KMS-11 (cell line): Measurements from ENCODE around the gene HYDIN.
"Not testable (repeated sequence)": the region's sequence is repeated elsewhere in the genome, so short reads cannot be mapped to it uniquely, and the experiment has no call there.

Experiments used
- H2AFZ ChIP-seq: fragments of 200-600 bp; sonication (generic); 2 replicates; pipeline ENCODE4 v1.6.1; 2016; ENCODE audit warnings: antibody characterized with exemption, mixed run types, low read depth
- H3K27ac ChIP-seq: fragments of 200-600 bp; sonication (generic); 2 replicates; pipeline ENCODE4 v1.6.1; 2016; ENCODE audit warnings: mild to moderate bottlenecking, mixed run types
- H3K27me3 ChIP-seq: fragments of 200-600 bp; sonication (generic); 2 replicates; pipeline ENCODE4 v1.6.1; 2017; ENCODE audit warnings: mild to moderate bottlenecking, low read depth, mixed run types, moderate library complexity; ENCODE audit not compliant: insufficient read depth
- H3K36me3 ChIP-seq: fragments of 200-600 bp; sonication (generic); 2 replicates; pipeline ENCODE4 v1.6.1; 2017; ENCODE audit warnings: mild to moderate bottlenecking, mixed run types; ENCODE audit not compliant: insufficient read depth
- H3K4me1 ChIP-seq: fragments of 200-600 bp; sonication (generic); 2 replicates; pipeline ENCODE4 v1.6.1; 2016; ENCODE audit warnings: mild to moderate bottlenecking, low read depth, mixed run types; ENCODE audit not compliant: poor library complexity, severe bottlenecking
- H3K4me2 ChIP-seq: fragments of 200-600 bp; sonication (generic); 2 replicates; pipeline ENCODE4 v1.7.0; 2016; ENCODE audit warnings: mild to moderate bottlenecking, mixed run types
- H3K4me3 ChIP-seq: fragments of 200-600 bp; sonication (generic); IDR thresholded peaks from 2 replicates; pipeline ENCODE4 v1.6.1; 2017; ENCODE audit warnings: low read depth, low read length, mixed read lengths; ENCODE audit not compliant: insufficient read depth
- H3K79me2 ChIP-seq: fragments of 200-600 bp; sonication (generic); 2 replicates; pipeline ENCODE4 v1.6.1; 2016; ENCODE audit warnings: low read depth, mixed run types; ENCODE audit not compliant: insufficient read depth
- H3K9ac ChIP-seq: fragments of 200-600 bp; sonication (generic); 2 replicates; pipeline ENCODE4 v1.6.1; 2016; ENCODE audit warnings: mild to moderate bottlenecking, mixed run types
- H4K20me1 ChIP-seq: fragments of 200-600 bp; sonication (generic); 2 replicates; pipeline ENCODE4 v1.6.1; 2016; ENCODE audit warnings: mild to moderate bottlenecking, mixed run types; ENCODE audit not compliant: insufficient read depth

Gene HYDIN

DNA sequence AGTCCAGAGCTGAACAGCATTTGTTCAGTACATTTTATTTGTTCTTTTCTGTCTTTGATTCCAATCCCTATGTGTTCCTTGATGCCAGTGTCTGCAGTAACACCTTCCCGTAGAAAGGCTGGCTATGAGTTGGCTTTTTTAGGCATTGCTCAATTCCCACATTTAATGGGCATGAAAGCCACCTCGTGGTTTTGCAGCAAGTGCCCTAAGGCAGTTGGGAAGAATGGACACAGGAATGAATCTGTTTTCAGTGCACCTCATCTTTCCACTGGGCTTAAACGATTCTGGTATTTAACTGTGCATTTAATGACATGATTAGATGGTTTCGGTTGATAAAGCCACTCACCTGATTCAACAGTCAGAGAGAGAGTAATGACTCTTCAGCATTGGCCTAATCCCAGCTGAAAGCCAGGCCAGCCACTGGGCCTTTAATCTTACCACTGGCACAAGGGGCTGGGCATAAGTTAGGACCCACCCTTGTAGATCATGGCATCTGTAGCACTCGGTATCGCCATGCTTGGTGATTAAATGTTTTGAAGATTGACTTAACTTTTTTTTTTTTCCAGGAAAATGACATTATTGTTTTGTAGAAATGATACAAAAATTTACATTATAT lies 211.3 kb downstream of the HYDIN start:
- H3K4me3 ChIP-seq, H4K20me1 ChIP-seq, H3K27ac ChIP-seq, H3K27me3 ChIP-seq, H3K4me2 ChIP-seq, H3K9ac ChIP-seq, H3K36me3 ChIP-seq, H2AFZ ChIP-seq, H3K4me1 ChIP-seq, H3K79me2 ChIP-seq: not testable (repeated sequence)

DNA sequence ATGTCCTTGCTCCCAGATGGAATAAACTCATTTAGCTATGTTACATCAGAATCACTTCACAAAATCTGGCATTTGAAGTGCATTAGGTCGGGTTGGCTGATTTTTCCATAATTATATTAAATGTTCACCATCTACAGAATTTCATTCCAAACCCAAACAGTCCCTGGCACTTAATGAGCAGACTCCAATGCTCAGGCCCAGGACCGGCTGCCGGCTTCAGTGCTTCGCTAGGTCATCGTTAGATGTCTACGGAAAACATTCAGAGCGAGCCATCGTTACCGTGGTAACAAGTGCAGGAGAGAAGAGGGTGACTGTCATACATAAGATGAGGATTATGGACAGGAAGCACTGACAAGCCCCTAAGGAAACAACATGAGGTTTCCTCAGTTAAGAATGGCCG lies 215.1 kb downstream of the HYDIN start:
- H2AFZ ChIP-seq, H3K4me3 ChIP-seq, H3K36me3 ChIP-seq, H3K4me1 ChIP-seq, H4K20me1 ChIP-seq, H3K9ac ChIP-seq, H3K79me2 ChIP-seq, H3K27me3 ChIP-seq, H3K27ac ChIP-seq, H3K4me2 ChIP-seq: not testable (repeated sequence)

DNA sequence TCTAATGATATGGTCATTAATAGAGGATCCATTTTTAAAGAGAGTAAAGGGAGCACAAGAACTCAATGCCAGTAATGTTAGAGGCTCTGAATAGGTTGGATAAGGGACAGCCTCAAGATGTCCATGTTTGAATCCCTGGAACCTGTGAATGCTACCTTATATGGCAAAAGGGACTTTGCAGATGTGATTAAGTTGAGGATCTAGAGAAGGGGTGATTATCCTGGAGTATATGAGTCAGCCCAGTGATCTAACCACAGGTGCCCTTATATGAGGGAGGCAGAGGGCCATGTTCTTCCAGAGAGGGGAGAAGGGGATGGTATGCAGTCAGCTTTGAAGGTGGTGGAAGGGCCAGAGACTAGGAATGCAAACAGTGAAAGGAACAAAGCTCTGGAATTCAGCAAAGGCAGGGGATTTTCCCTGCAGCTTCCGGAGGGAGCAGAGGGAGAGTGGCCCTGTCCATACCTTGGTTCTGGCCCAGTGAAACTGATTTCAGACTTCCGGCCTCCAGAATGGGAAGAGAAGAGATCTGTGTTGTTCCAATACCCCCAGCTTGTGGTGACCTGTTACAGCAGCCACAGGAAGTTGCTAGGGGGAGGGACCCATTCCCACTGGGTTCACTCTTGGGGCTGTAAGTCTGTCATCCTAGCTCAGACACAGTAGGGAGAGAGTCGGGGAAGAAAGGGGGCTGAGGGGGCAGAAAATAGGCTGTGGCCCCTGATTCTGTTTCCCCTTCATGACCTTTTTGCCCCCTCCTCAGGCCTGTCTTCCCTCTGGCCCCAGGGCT lies 220.9 kb downstream of the HYDIN start:
- H3K4me1 ChIP-seq, H3K36me3 ChIP-seq, H3K4me3 ChIP-seq, H3K79me2 ChIP-seq, H3K27me3 ChIP-seq, H2AFZ ChIP-seq, H3K27ac ChIP-seq, H4K20me1 ChIP-seq, H3K4me2 ChIP-seq, H3K9ac ChIP-seq: not testable (repeated sequence)

DNA sequence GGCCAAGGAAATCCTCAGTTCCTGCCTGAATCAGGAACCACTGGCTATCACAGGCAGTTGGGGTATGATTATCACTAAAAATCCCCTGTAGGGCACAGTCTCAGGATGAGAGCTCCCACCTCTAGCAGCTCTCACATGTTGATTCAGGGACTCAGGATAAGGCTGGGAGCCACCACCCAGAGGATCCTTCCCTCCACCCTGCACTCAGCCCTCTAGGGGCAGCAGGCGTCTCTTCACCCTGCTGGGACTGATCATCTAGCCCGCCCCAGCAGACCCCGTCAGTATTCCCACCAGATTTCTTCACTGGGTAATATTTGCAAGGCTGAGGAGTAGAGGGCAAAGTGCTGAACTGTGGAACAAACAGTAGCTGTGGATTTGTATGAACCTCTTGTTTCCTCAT lies 224.0 kb downstream of the HYDIN start:
- H3K27ac ChIP-seq, H3K4me2 ChIP-seq, H3K79me2 ChIP-seq, H4K20me1 ChIP-seq, H2AFZ ChIP-seq, H3K4me1 ChIP-seq, H3K27me3 ChIP-seq, H3K9ac ChIP-seq, H3K4me3 ChIP-seq, H3K36me3 ChIP-seq: not testable (repeated sequence)

DNA sequence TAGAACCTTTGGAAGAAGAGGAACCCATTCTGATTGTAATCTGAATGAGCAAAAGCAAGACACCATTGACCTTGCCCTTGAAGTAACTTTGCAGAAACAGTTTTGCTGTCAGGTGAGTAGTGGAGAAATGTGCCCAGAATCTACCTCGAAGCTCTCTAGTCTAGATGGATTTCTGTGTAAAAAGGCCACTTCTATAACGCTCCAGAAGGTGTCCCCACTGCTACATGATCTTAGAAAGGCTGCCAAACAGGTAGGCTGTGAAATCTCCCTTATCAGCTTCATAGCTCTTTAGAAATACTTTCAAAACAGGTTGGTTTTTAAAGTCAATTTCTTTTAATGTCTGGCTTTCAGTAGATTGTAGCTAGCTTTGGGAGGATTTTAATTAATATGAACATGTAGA lies 230.8 kb downstream of the HYDIN start:
- not testable (repeated sequence) for H3K36me3 ChIP-seq, H3K79me2 ChIP-seq, H3K4me1 ChIP-seq, H4K20me1 ChIP-seq, H2AFZ ChIP-seq, H3K27ac ChIP-seq, H3K4me2 ChIP-seq, H3K4me3 ChIP-seq, H3K9ac ChIP-seq, H3K27me3 ChIP-seq

DNA sequence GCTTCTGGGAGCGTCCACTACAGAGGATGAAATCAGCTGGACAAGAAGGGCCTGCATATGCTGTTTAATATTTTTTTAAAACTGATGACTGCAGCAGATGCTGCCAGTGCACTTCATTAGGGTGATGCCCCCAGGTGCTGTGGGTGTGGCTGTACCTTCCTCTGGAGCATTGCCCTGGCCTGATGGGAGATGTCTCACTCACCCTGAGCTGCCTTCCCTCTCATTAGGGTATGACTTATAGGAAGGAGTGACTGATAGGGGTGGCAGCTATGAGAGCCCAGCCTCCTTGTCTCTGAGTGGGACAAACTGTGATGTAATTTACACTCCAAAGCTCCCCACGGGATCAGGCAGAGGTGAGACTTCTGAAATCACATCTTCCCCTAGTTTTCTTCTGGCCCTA lies 234.7 kb downstream of the HYDIN start:
- H3K4me3 ChIP-seq, H3K36me3 ChIP-seq, H3K4me1 ChIP-seq, H3K27me3 ChIP-seq, H2AFZ ChIP-seq, H3K9ac ChIP-seq, H3K27ac ChIP-seq, H3K79me2 ChIP-seq, H4K20me1 ChIP-seq, H3K4me2 ChIP-seq: not testable (repeated sequence)

DNA sequence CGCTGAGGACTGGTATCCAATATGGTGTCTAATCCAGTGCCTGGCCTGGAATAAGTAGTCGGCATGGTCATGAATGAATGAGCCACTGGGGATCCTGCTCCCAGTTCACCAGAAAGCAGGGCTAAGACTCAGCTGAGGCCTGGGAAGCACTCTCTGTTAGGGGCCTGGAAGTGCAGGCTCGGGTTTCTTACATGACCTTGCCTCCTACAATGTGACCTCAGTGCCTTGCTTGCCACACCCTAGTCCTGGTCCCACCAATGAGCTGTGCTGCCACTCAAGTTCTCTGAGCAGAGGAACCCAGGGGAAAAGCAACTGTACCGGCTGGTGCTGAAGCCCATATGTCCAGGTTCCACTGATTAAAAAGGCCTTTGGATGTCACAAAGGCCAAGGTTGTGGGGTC lies 238.0 kb downstream of the HYDIN start:
- not testable (repeated sequence) for H2AFZ ChIP-seq, H3K79me2 ChIP-seq, H3K4me3 ChIP-seq, H3K27ac ChIP-seq, H3K36me3 ChIP-seq, H3K9ac ChIP-seq, H3K4me2 ChIP-seq, H4K20me1 ChIP-seq, H3K4me1 ChIP-seq, H3K27me3 ChIP-seq

DNA sequence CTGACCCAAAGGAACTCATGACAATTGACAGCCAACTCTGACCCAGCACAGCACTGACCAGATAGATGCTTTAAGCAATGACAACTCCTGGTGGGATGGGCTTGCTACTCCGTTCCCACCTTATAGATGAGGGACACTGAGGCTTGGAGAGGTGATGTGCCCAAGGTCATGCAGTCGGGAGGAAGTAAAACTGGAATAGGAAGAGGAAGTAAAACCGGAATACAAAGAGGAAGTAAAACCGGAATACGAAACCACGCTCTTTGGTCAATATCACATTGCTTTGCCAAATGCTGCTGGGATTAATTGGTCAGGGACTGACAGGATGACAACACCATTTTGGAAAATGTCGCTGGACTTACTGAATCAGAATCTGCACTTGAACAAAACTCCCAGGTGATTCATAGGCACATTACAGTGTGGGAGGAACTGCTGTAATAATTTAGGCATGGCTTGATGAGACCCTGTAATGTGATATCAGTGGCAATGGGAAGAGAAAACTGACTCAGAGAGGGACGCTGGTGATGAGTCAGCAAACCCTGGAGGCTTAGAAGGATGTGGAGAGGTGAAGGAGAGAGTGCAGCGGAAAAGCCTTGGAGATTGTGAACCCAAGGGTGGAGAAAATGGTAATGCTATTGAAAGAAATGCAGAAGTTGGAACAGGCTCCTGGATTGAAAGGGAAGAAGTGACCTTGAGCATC lies 243.4 kb downstream of the HYDIN start:
- H3K27me3 ChIP-seq, H3K4me3 ChIP-seq, H3K27ac ChIP-seq, H4K20me1 ChIP-seq, H3K4me1 ChIP-seq, H3K36me3 ChIP-seq, H3K9ac ChIP-seq, H3K4me2 ChIP-seq, H2AFZ ChIP-seq, H3K79me2 ChIP-seq: not testable (repeated sequence)

DNA sequence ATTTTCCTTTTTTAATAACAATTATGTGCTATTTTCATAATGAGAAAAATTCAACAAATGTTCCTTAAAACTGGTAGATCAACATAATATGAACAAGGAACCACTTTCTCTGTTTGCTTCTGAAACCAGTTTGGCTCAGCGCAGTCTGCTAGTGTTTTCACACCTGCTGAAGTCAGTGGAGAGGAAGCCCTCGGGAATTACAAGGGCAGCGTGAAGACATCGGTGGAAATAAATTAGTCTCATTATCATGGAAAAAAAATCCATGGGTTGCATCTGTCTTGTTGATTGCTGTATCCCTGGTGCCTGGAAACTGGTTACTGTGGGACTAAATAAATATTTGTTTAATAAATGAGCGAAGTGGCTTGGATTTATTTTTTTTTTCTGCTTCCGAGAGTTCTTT lies 245.8 kb downstream of the HYDIN start:
- H3K36me3 ChIP-seq, H3K79me2 ChIP-seq, H3K4me3 ChIP-seq, H3K27me3 ChIP-seq, H3K9ac ChIP-seq, H2AFZ ChIP-seq, H3K4me2 ChIP-seq, H3K27ac ChIP-seq, H4K20me1 ChIP-seq, H3K4me1 ChIP-seq: not testable (repeated sequence)

DNA sequence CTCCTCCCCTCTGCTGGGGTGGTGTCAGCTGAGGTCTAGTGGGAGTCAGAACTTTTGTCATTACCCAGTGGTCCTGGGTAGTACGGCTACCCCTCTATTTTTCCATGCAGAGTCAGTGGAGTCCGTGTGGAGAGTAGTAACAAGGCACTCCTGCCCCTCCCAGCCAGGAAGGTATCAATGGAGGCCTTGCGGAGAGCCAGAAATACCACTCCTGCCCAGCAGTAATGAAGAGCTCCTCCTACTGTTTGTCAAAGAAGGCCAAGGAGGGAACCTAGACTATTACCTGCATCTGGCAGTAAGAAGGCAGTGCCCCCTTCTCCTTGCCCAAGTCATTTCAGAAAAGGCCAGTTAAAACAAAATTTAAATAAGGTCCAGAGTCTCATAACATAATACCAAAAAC lies 262.2 kb downstream of the HYDIN start:
- not testable (repeated sequence) for H3K9ac ChIP-seq, H3K79me2 ChIP-seq

More for the DNA sequence above, 262.2 kb downstream of the HYDIN start:
- not testable (repeated sequence) for H3K4me3 ChIP-seq, H3K36me3 ChIP-seq, H3K4me2 ChIP-seq, H2AFZ ChIP-seq, H3K4me1 ChIP-seq, H4K20me1 ChIP-seq, H3K27ac ChIP-seq, H3K27me3 ChIP-seq
